GM18511 (cell line): ENCODE measurements around the gene GPHA2.

ENCODE experiments used
- ATAC-seq: cut with Tn5 transposase; IDR thresholded peaks from one replicate; pipeline ENCODE4 v1.9.1; 2021; ENCODE audit warnings: mild to moderate bottlenecking, moderate library complexity; ENCODE audit not compliant: unreplicated experiment

Gene GPHA2

GRCh38 chr11:64911689-64912088 lies 24.0 kb downstream of the GPHA2 start:
- no peak for ATAC-seq

- ATAC-seq: no peak
Observed at GRCh38 chr11:64911142-64911541, 24.6 kb downstream of the GPHA2 start.

GRCh38 chr11:64910451-64911093 lies 25.1 kb downstream of the GPHA2 start:
- no peak for ATAC-seq

- no peak for ATAC-seq
Observed at GRCh38 chr11:64909653-64910343, 25.9 kb downstream of the GPHA2 start.

- ATAC-seq: no peak
Observed at GRCh38 chr11:64908766-64909165, 26.9 kb downstream of the GPHA2 start.

GRCh38 chr11:64906314-64906635 lies 29.4 kb downstream of the GPHA2 start:
- no peak for ATAC-seq

- no peak for ATAC-seq
Observed at GRCh38 chr11:64905516-64906313, 30.0 kb downstream of the GPHA2 start.

GRCh38 chr11:64903291-64903833 lies 32.3 kb downstream of the GPHA2 start:
- no peak for ATAC-seq

GRCh38 chr11:64902102-64902900 lies 33.4 kb downstream of the GPHA2 start:
- no peak for ATAC-seq

GRCh38 chr11:64900774-64901173 lies 34.9 kb downstream of the GPHA2 start:
- ATAC-seq: no peak

- no peak for ATAC-seq
Observed at GRCh38 chr11:64900263-64900678, 35.4 kb downstream of the GPHA2 start.

GRCh38 chr11:64898541-64898940 lies 37.2 kb downstream of the GPHA2 start:
- no peak for ATAC-seq

- no peak for ATAC-seq
Observed at GRCh38 chr11:64898076-64898445, 37.6 kb downstream of the GPHA2 start.

GRCh38 chr11:64897381-64898075 lies 38.2 kb downstream of the GPHA2 start:
- ATAC-seq: no peak

GRCh38 chr11:64896448-64897022 lies 39.2 kb downstream of the GPHA2 start:
- ATAC-seq: no peak

- no peak for ATAC-seq
Observed at GRCh38 chr11:64894812-64895452, 40.8 kb downstream of the GPHA2 start.

- ATAC-seq: peak; percentile 74
Observed at GRCh38 chr11:64894070-64894811, 41.5 kb downstream of the GPHA2 start.

GRCh38 chr11:64893194-64894069 lies 42.3 kb downstream of the GPHA2 start:
- no peak for ATAC-seq
